Ishikawa (cell line): Measurements from ENCODE around the gene GRIK2.

Source experiments
- CEBPB ChIP-seq: IDR thresholded peaks from 2 replicates; pipeline ENCODE4 v1.6.1; 2012
- CREB1 ChIP-seq: IDR thresholded peaks from 2 replicates; pipeline ENCODE4 v1.6.1; 2012; ENCODE audit warnings: low read depth
- EGR1 ChIP-seq: IDR thresholded peaks from 2 replicates; pipeline ENCODE4 v1.6.1; 2012
- EP300 ChIP-seq: IDR thresholded peaks from 2 replicates; pipeline ENCODE4 v1.6.1; 2012; ENCODE audit warnings: borderline replicate concordance
- FOXM1 ChIP-seq: IDR thresholded peaks from 2 replicates; pipeline ENCODE4 v1.6.1; 2012; ENCODE audit warnings: low read depth, borderline replicate concordance
- MAX ChIP-seq: IDR thresholded peaks from 2 replicates; pipeline ENCODE4 v1.6.1; 2012
- NFIC ChIP-seq: IDR thresholded peaks from 2 replicates; pipeline ENCODE4 v1.6.1; 2012
- RAD21 ChIP-seq: IDR thresholded peaks from 2 replicates; pipeline ENCODE4 v1.6.1; 2012; ENCODE audit warnings: low read depth
- REST ChIP-seq: IDR thresholded peaks from 2 replicates; pipeline ENCODE4 v1.6.1; 2012; ENCODE audit warnings: low read depth, mild to moderate bottlenecking
- TAF1 ChIP-seq: IDR thresholded peaks from 2 replicates; pipeline ENCODE4 v1.6.1; 2012; ENCODE audit warnings: low read depth, mild to moderate bottlenecking
- TCF12 ChIP-seq: IDR thresholded peaks from 2 replicates; pipeline ENCODE4 v1.6.1; 2012; ENCODE audit warnings: low read depth
- TEAD4 ChIP-seq: IDR thresholded peaks from 2 replicates; pipeline ENCODE4 v1.6.1; 2012
- USF1 ChIP-seq: IDR thresholded peaks from 2 replicates; pipeline ENCODE4 v1.6.1; 2012
- YY1 ChIP-seq: IDR thresholded peaks from 2 replicates; pipeline ENCODE4 v1.6.1; 2012; ENCODE audit warnings: low read depth
- ZBTB7A ChIP-seq: IDR thresholded peaks from 2 replicates; pipeline ENCODE4 v1.6.1; 2012; ENCODE audit warnings: low read depth

GRIK2 gene

GRCh38 chr6:101853231-101854085 lies 459.9 kb downstream of the GRIK2 start:
- no peak for TF ChIP-seq CREB1
- no peak for TF ChIP-seq TAF1
- no peak for TF ChIP-seq NFIC
- TF ChIP-seq USF1, result no peak
- TF ChIP-seq TEAD4, result no peak
- TF ChIP-seq ZBTB7A, result no peak
- no peak for TF ChIP-seq RAD21
- TF ChIP-seq TCF12, result no peak

- no peak for TF ChIP-seq YY1
- no peak for TF ChIP-seq CEBPB
- no peak for TF ChIP-seq MAX
- TF ChIP-seq USF1, result no peak
- no peak for TF ChIP-seq CREB1
- TF ChIP-seq ZBTB7A, result no peak
- TF ChIP-seq NFIC, result no peak
- TF ChIP-seq FOXM1, result no peak
- TF ChIP-seq TAF1, result no peak
- no peak for TF ChIP-seq REST
- TF ChIP-seq RAD21, result no peak
- no peak for TF ChIP-seq EP300
- TF ChIP-seq EGR1, result no peak
- no peak for TF ChIP-seq TCF12
- no peak for TF ChIP-seq TEAD4
Measured at GRCh38 chr6:101876431-101876830, 482.9 kb downstream of the GRIK2 start.

- TF ChIP-seq TAF1 (no peak), RAD21 (no peak), USF1 (no peak), EP300 (no peak), CREB1 (no peak), TEAD4 (no peak), EGR1 (no peak), YY1 (no peak)
Measured at GRCh38 chr6:101878554-101879276, 485.2 kb downstream of the GRIK2 start.

- TF ChIP-seq CEBPB, result no peak
- no peak for TF ChIP-seq MAX
- no peak for TF ChIP-seq REST
Measured at GRCh38 chr6:101879782-101880181, 486.3 kb downstream of the GRIK2 start.

GRCh38 chr6:101883505-101883904 lies 490.0 kb downstream of the GRIK2 start:
- TF ChIP-seq CEBPB (no peak), TAF1 (no peak), FOXM1 (no peak), ZBTB7A (no peak), CREB1 (no peak), TEAD4 (no peak), RAD21 (no peak), EP300 (no peak), TCF12 (no peak), YY1 (no peak)
